MM.1S (cell line): ENCODE results near the gene SMPD3.

Experiments used
- EZH2 ChIP-seq: fragments of 300-600 bp; sonication (generic); optimal IDR thresholded peaks from 2 replicates; pipeline ENCODE3; 2017; ENCODE audit warnings: low read depth, mild to moderate bottlenecking, antibody characterized with exemption, low read length, mixed read lengths
- TF ChIP-seq, protein P1 (sequence below): fragments of 300-600 bp; sonication (generic); IDR thresholded peaks from 2 replicates; pipeline ENCODE4 v1.5.1; 2016; ENCODE audit warnings: antibody characterized with exemption, low read length, mixed read lengths

DNA sequence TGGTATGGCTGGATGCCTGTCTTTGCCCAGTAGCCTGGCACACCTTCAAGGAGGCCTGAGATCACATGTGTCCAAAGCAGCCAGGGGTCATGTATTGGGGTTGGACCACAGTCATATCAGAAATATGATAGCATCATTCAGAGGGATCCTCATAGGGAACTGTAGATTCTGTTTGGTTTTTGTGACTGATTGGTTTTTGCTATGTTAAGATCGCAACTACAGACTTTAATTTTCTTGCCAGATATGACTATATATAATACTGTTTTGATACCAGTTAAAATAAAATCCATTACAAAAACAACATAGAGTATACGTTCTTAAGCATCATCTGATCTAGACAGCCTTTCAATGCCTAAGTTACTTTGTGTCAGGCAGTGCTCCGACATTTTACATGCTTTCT is 11.8 kb upstream of the SMPD3 start:
- TF ChIP-seq, protein P1, sequence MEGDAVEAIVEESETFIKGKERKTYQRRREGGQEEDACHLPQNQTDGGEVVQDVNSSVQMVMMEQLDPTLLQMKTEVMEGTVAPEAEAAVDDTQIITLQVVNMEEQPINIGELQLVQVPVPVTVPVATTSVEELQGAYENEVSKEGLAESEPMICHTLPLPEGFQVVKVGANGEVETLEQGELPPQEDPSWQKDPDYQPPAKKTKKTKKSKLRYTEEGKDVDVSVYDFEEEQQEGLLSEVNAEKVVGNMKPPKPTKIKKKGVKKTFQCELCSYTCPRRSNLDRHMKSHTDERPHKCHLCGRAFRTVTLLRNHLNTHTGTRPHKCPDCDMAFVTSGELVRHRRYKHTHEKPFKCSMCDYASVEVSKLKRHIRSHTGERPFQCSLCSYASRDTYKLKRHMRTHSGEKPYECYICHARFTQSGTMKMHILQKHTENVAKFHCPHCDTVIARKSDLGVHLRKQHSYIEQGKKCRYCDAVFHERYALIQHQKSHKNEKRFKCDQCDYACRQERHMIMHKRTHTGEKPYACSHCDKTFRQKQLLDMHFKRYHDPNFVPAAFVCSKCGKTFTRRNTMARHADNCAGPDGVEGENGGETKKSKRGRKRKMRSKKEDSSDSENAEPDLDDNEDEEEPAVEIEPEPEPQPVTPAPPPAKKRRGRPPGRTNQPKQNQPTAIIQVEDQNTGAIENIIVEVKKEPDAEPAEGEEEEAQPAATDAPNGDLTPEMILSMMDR, result no peak
- no peak for TF ChIP-seq EZH2
